HG02973 (cell line): ENCODE measurements around the gene ALCAM.

ENCODE experiments used
- ATAC-seq: cut with Tn5 transposase; IDR thresholded peaks from one replicate; pipeline ENCODE4 v1.9.1; 2021; ENCODE audit warnings: moderate library complexity; ENCODE audit not compliant: unreplicated experiment

ALCAM gene

DNA sequence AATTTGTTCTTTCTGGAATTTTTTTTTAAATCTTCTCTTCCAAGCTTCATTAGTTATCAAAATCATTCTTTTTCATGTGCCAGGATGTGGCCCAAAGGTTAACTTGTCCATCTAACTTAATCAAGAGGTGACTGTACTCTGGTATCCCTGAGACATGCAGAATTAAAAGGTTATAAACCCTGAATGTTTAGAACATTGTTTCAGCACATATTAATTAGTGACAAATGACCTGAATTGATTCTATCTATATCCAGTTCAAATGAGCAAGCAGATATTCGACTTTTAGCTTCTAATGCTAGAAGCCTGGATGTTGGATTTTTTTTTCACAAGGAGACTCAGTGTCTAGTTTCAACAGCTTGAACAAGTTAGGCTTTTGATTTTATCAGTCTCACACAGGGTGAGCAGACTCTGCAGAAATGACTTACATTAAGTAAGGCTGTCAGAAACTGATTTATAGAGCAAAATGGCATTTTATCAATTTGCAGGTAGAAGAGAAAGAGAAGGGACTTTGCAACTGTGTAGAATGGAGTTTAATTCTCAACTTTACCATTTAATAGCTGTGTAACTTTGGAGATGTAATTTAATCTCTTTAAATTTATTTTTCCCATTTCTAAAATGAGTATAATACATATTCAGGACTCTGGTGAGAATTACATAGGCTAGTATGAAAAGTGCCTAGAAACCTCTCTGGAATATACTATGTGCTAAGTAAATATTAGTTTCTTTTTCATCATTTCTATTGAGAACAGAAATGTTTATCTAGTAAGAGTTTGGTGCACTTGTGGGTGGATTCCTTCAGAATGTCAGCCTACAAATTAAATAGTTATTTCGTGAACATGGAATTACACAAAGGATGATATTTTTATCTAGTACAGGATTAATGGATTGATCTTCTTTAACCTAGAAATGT lies 100.0 kb downstream of the ALCAM start:
- ATAC-seq: no peak

DNA sequence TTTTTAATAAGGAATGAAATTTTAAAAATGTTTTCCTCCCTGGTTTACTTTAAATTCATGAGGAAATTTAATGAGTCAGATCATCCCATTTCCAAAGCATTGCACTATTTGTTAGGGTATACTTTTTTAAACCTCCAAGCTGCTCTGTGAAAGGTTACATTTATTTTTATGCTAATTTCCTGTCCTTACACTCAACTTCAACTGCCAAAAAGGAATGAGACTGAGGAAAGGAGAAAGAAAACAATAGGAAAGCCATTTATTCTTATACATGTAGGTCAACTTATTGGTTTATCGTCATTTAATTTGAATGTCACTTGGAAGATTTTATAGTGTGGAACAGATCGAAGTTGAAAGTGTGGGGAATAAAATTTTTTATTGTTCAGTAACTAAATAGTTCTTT lies 104.1 kb downstream of the ALCAM start:
- no peak for ATAC-seq

DNA sequence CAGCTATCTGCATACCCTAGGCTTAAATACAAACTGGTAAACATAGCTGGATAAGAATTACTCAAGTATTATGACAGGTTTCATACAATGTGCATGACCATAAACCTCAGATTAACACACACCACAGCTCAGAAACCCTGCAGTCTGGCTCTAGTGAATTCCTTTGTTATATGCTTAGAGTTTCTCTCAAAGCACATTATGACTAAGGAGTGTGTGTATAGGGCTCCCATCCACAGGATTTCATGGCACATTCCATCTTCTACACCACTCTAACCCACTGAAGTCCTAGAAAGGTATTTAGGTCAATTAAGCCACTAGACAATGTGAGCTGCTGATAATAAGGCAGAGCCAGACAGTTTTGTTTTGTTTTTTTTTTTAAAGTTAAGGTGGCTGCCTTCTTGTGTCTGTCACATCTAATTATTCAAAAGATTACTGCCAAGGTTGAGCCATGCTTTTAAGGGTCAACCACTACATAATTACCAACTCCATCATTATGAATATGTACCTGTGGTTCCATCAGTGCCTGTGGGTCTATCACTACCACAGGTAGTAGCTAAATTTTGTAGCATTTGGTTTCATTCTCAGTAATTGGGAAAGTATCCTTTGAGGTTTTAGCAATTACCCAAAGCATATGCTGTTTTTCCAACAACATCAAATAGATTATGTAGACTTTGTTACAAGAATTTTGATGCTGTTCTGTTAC lies 107.0 kb downstream of the ALCAM start:
- ATAC-seq: no peak

DNA sequence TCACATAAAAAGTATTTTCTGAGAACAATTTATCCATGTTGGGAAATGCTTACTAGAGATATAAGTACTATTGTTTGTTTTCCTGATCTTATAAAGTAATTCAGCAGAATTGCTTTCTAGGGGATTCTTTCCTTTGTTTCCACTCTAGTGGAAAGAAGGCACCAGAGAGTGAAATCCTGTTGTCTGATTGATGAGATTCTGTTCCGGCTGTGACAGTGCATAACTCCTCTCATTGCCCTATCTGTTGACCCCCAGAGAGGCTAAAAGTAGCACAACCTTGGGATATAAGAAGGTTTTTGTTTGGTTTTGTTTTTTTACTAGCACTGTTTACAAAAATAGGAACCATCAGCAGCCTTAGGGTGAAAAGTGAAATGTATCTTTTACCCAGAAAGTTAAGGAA lies 114.1 kb downstream of the ALCAM start:
- no peak for ATAC-seq

DNA sequence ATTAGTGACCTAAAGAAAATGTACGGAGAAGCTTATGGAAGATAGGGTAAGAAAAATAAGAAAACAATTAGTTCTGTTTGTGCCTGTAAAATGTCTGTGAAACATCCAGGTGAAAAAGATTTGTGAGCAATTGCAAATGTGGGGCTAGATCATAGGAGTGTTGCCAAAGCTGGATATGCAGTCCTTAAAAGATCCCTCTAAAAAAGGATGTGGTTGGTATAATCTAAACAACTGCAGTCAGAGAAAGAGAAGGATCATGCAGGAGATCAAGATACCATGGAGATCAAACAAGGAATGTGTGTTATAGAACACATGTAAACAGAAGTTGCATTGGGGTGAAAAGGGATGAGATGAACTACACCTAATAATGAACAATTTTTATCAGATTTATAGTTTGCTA lies 116.8 kb downstream of the ALCAM start:
- no peak for ATAC-seq

DNA sequence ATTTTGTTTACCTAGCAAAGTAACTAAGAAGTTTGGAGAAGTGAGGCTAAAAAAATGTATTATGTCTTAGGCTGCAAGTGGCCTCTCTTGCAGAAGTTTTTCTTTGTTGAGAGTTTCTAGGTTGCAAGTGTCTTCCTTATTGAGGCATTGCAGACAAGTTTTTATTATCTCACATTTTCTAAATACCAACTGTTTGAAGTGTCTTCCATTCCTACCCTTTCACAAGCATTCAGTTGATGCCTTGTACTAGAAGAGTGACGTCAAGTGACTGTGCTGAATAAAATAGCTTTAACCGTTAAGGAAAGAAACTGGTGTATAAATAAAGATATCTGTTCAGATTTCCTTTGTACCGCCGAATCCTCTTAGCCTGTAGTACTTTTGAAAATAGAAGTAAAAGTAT lies 123.3 kb downstream of the ALCAM start:
- no peak for ATAC-seq

DNA sequence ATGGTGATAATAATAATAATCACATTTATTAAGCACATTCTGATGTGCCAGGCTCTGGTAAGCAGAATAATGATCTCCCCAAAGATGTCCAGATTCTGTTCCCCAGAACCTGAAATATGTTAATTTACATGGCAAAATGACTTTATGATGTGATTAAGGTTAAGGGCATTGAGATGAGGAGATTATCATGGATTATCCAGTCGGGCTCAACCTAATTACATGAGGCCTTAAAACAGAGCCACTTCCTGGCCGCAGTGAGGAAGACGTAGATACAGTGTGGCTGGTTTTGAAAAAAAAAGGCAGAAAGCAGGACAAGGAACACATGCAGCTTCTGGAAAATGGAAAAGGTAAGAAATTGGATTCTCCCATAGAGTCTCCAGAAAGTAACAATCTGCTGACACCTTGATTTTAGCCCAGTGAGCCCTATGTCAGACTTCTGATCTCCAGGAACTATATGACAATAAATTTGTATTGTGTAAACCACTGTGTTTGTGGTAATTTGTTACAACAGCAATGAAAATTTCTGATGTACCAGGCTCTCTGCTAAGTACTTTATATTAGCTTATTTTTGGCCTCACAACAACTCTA lies 126.7 kb downstream of the ALCAM start:
- ATAC-seq: no peak

DNA sequence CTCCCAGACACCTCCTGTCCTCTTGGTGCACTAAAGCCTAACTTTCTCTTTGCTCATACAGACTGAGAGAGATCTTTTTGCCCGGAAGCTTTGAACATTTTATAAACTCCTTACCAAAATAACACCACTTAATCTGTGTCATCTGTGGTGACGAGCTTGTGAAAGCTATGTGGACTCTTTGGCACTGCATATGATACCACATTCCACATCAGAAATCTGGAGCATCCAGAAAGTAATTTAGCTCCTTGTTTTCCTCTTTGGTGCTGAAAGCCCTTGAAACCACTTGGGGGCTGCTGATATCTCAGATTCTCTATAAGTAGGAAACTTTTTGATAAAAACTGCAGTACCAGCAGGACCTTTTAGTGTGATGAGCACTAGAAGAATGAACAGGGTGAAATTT lies 128.3 kb downstream of the ALCAM start:
- no peak for ATAC-seq

DNA sequence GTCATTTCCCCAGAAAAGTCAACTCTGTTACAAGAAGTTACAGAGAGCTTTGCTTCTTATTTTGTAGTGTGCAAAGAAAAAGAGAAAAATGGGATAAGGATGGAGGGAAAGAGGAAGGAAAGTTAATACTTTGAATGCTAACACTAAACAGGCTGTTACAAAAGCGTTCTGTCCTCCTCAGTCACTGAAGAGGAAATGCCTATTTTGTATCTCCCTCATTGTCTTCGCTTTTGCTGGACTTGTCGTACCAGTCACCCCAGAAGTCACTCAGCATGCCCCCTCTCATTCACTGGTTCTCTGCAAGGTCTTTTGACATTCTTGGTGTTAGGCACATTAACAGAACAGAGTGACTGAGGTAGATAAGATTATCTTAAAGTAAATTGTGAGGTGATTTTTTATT lies 129.6 kb downstream of the ALCAM start:
- ATAC-seq: no peak

DNA sequence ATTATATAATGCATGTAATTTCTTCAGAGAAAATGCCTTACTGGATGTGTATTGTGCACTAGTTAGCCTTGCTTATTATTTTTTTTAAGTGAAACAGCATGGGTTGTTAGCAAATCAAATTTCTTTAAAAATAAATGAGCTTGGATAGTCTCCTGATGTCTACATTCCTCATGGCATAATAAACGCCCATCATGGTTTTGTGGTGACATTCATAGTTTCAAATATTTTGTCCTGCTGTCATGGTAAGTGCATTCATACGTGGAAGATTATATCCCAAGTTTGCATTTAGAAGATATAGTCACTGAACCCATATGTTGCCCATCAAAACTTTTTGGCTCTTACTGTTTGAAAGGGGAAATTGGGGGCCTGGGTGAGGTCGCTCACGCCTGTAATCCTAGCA lies 130.7 kb downstream of the ALCAM start:
- ATAC-seq: no peak

DNA sequence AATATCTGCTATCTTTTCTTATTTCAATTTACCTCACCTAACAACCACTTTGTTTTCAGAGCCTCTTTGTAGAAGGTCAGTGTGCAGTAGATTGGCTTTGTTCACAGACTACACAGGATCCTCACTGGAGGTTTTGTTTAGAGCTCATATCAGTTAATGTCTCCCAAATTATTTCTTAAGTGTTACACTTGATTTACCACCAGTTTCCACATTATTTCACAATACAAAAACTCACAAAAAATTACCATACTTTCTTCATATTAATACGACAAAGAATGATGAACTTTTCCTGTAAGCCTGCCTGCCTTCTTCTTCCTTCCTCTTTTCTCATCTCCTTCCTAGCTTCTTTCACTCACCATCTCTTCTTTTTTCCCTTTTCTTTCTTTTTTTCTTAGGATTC lies 133.3 kb downstream of the ALCAM start:
- no peak for ATAC-seq

DNA sequence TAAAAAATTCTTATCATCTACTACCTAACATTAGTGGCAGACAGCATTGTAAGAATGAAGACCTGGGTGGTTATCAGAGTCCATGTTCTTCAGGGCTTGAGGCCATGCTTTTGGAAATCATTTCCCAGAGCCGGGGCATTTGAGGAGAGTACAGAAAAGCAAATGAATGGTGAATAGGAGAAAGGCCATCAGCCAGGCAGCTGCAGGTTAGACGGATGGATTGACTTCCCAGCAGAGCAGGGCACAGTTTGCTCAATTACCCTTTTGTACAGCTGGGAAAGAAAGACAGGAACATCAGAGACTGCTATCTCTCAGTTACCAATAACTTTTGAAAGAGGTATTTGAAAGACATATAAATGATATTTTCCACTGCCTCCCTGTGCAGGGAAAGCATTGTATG lies 135.6 kb downstream of the ALCAM start:
- no peak for ATAC-seq

DNA sequence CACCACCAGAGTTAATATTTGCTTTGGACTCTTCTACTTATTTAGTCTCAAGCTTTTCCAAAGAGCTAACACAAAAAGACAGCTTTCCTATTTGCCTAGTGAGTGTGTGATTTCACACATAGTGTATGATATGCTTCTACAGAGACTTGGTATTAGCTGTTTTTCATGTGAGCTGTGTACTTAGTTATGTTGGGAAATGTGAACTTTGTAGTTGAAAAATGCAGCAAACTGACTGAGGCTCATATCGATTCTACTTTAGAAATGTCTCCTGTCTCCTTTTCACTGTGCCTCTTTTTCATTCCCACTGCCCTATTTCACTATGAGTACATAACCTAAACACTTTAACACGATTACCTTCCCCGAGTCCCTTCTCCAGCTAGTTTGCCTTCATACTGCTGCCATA lies 136.5 kb downstream of the ALCAM start:
- no peak for ATAC-seq

DNA sequence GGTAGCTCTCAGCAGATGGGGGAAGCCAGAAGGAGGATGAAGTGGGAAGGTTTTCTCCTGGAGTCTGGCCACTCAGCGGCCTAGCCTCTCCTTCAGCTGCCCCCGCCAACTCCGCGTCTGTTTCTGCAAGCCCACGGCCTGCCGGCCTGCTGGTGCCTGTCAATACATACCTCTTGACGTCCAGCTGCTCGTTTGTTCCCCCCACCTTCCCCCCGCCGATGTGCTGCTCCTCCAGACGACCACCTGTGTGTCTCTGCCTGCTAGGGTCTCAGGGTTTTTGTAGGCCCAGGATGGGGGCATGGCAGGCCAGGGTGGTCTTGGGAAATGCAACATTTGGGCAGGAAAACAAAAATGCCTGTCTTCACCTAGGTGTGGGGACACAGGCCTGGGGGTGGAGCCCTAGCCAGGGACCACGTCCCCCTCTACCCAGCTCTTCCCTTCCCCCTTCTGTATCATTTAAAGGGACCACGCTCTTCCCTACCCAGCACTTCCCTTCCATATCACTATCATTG lies 137.8 kb downstream of the ALCAM start:
- ATAC-seq: no peak

DNA sequence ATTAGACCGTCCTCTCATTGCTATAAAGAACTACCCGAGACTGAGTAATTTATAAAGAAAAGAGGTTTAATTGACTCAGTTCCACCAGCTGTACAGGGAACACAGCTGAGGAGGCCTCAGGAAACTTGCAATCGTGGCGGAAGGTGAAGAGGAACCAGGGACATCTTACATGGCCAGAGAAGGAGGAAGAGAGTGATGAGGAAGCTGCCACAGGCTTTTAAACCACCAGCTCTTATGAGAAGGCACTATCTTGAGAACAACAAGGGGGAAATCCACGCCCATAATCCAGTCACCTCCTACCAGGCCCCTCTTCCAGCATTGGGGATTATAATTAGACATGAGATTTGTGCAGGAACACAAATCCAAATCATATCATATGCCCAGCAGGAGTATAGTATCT lies 138.5 kb downstream of the ALCAM start:
- ATAC-seq: no peak

DNA sequence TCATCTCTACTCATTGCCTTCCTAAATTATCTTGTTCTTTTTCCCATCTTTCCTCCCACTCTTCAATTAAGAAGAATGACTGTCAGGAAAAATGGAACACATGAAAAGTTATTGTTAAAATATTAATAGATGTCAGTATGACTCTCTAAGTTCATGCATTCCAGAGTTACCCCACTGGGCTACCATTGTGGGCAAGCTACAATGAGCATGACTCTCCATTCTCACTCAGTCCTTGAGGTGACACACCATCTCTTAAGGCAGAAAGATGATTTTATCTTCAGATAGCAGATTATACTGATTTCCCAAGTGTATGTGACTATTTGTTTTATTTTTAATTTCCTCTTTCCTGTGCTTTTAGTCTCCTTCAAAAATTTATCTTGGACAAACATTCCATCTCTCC lies 144.3 kb downstream of the ALCAM start:
- no peak for ATAC-seq

DNA sequence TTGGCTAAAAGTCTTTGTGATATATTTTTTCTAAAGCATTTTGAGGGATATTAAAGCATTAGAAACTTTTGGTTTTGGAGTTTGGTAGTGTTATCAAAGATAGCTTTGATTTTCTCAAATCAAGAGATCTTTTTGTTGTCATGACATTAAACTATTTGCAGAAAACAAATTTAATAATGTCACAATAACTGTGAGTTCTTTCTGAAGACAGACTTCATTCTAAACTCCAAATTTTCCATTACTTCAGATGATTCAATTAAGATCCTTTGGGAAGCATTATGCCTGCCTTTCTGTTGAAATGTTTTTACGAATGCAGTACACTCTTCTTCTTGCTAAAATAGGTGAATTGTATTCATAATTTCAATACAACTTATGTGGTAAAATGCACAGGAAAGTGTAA lies 145.4 kb downstream of the ALCAM start:
- no peak for ATAC-seq

DNA sequence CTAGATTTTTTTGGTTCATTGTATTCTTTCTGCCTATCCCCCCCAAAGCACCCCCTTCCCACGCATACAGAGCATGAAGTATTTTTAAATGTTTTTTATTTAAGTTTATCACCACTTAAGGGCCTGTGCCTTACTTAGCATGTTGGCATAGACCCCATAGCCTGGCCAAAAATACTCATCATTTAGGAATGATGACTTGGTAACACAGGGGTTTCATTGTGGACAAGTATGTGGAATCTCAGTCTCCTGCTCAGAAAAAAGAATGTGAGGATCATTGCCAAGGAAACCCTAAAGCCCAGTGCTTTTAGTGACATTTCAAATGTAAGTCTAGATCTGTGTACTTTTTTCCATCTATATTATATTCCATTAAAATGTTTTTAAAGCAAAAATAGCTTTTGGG lies 146.3 kb downstream of the ALCAM start:
- no peak for ATAC-seq

DNA sequence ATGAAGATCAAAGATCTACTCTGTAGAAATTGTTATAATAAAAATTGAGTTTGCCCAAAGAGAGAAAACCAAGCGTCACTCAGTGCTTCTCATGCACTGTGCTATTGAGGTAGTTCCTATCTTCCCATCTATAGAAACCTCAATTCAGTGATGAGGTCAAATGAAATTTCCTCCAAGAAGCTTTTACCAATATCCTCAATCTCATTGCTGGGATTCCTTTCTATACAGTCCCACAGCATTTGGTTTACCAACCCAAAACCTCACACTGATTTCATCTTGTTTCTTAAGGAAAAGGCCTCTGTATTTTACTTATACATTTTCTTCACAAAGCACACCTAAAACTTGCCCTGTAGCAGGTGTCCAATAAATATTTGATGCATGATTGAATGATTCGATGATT lies 147.2 kb downstream of the ALCAM start:
- no peak for ATAC-seq

DNA sequence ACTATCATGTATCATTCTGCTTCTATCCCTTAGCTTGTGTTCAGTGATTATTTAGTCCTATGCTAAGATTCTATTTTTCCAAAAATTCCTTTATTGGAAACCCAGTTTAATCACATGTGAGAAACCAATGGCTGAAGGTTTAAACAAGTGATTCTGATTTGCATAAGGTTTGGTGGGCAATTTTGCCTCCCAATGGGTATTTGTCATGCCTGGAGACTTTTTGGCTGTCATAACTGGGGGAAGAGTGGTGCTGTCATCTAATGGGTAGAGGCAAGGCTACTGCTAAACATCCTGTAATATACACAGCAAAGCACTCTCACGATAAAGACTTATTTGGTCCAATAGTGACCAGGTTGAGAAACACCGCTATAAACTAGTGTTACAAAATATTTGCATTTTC lies 148.7 kb downstream of the ALCAM start:
- ATAC-seq: no peak

DNA sequence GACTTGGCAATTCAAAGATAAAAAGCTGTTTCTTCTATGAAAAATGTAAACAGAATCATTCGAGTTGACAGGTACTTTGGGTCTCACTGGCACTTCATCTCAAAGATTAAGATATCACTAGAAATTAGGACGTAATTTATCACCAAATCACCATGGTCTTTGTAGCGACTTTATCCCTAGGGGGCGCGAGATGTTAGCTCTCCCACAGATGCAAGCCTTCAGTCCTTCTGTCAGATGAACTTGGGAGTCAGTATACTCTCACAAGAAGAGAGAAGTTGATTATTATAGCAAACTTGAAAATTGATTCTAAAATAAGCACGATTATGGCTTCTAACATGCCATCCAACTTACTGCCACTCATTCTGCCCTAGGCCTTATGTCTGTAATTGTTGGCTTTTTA lies 150.3 kb downstream of the ALCAM start:
- ATAC-seq: no peak

DNA sequence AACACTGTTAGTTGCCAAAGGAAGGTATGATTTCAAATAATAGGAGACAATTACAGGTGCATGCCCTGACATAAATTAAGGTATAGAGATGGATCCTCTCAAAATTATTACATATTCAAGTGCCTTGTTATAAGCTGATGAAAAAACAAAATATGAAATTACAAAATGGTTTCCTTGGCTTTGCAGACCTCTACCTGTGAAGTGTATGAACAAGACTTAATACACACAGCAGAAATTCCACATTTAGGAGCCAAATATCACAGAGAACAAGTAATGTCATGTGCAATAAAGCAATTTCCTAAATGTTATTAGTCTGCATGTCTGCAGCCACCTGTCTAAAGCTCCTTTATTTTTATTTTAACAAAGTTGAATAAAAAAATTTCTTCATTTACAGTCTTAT lies 151.5 kb downstream of the ALCAM start:
- peak; percentile 38 for ATAC-seq
